Cortex of kidney (tissue), 1 donor: ENCODE measurements around the gene LRP1B.

Source experiments
- DNase-seq: peaks from one replicate; lab custom pipeline; 2025; lab: John Stamatoyannopoulos, UW

The LRP1B gene

DNA sequence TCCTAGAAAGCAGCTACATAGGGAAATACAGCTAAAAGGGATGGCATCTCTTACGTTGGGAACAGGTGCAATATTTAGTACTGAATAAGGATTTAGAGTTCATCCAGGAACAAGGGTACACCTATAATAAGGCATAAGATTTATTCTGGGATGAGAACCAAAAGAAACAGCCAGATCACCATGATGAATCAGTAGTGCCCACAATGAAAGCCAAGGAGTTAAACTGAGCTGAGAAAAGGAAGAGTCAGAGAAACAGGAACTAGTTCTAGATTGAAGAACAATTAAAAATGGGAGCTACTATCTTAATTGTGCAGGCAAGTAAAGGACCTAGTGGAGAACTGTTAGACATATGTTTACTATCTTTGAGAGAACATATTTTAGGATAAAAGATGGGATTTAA, 692.3 kb downstream of the LRP1B start:
- no peak for DNase-seq

- DNase-seq = no peak
Observed at GRCh38 chr2:141437521-141437920, 693.3 kb downstream of the LRP1B start.

- no peak for DNase-seq
Observed at GRCh38 chr2:141423124-141423523, 707.7 kb downstream of the LRP1B start.

- no peak for DNase-seq
Observed at GRCh38 chr2:141417246-141417797, 713.5 kb downstream of the LRP1B start.

DNA sequence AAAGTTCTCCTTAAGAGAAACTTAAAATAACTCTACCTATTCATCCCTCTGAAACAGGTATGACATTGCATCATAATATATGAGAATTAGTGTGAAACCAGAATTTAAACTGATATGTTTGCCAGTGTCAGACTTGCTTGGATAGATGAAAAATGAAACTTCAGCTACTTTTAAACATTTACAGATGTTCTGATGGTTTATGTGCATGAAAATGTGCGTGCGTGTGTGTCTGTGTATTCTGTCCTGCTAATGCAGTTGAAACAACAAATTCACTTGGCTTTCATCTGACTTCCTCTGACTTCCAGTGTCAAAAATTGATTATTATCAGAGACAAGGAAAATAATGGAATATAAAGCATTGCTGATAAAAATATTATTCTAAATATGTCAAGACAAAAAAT, 719.4 kb downstream of the LRP1B start:
- DNase-seq = no peak

DNA sequence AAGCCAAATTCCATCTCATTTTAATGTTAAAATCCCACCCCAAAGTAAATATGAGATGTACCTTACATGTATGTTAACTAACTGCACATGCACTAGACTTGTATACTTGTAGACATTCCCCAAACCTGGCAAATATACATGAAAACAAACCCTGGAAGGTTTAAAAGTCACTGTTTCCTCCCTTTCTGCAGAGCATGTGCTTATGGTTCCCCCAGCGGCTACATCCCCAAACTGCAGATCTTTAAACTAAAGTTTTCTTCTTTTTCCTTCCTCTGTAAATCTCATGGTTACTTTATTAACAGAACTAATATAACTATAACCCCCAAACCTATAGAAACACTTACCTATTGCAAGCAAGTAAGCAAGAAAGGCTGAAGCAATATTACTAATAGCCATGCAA, 731.5 kb downstream of the LRP1B start:
- DNase-seq = no peak

- no peak for DNase-seq
Observed at GRCh38 chr2:141393214-141393545, 737.6 kb downstream of the LRP1B start.

- DNase-seq = no peak
Observed at GRCh38 chr2:141392517-141393213, 738.2 kb downstream of the LRP1B start.

DNA sequence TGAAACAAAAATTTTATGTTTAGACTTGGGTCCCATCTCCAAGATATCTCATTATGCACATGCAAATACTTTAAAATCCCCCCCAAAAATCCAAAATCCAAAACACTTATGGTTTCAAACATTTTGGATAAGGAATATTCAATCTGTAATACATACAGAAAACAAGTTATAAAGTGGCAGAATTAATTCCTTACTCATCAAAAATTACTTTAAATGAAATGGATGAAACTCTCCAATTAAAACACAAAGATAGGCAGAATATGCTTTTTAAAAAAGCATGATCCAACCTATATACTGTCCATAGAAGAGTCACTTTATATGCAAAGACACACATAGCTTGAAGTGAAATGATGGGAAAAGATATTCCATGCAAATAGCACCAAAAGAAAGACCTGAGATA, 744.6 kb downstream of the LRP1B start:
- DNase-seq = no peak

GRCh38 chr2:141384676-141385075, 746.1 kb downstream of the LRP1B start:
- no peak for DNase-seq

DNA sequence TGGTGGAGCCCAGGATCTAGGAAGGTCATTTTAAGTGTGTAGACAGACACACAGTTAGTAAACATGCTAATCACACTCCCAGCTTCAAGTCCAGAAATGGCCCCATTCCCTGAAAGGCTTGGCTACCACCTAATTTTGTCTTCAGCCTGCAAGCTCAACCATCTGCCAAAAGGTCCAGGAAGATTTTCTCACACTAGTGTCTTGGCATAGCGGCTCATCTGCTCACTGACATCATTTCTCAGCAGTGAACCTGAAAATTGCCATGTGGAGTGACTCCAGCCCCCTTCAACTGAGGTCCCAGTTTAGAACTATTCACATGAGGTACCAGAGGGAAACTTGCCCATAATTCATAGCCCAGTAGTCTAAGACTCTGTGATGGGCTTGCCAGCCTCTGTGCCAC, 748.9 kb downstream of the LRP1B start:
- no peak for DNase-seq

GRCh38 chr2:141380008-141380979, 750.5 kb downstream of the LRP1B start:
- no peak for DNase-seq

- no peak for DNase-seq
Observed at GRCh38 chr2:141364821-141365220, 766.0 kb downstream of the LRP1B start.

GRCh38 chr2:141362311-141362710, 768.5 kb downstream of the LRP1B start:
- DNase-seq = no peak

DNA sequence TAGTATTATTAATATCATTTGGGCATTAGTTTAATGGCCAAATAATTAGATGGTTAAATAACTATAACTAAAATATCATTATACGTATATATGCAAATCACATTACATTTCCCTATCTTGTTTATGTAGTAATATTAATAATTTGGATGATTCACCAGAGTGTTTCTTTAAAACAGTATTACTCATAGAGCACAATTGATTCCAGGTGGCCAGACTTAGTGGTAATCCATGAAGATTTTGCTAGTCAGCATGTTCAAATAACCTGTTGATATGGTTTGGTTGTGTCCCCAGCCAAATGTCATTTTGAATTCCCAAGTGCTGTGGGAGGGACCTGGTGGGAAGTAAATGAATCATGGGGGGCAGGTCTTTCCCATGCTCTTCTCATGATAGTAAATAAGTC, 782.3 kb downstream of the LRP1B start:
- DNase-seq = no peak

DNA sequence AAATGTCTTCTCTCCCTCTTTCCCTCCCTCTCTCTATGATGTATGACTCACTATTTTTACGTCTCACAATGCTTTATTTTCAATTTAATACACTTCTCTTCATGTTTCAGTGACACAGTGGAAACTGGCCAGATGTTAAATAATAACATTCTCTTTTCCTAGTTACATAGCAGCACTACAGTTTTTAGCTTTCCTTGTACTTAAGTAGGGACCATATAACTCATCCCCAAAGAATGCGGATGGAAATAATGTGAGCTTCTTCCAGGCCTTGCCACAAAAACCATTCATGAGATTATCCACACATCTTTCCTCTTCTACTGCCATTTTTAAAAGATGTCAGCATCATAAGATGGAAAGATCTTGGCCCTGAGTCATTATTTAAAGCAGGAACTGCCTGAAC, 789.4 kb downstream of the LRP1B start:
- DNase-seq = no peak

- no peak for DNase-seq
Observed at GRCh38 chr2:141331127-141331526, 799.7 kb downstream of the LRP1B start.

- no peak for DNase-seq
Observed at GRCh38 chr2:141329964-141330363, 800.9 kb downstream of the LRP1B start.

DNA sequence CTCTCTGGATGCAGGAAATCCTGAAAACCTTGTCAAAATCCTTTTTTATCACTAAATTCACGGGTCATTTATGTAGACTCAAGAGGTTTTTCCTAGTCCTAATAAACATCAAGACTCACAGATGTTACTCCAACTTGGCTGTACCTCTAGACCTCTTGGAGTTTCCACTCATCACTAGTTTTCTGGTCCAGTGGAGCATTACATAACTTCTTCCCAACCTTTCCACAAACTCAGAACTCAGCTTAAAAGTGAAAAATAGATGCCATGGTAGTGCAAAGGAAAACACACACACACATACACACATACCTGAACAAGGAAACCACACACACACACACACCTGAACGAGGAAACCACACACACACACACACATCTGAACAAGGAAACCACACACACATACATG, 807.2 kb downstream of the LRP1B start:
- no peak for DNase-seq

DNA sequence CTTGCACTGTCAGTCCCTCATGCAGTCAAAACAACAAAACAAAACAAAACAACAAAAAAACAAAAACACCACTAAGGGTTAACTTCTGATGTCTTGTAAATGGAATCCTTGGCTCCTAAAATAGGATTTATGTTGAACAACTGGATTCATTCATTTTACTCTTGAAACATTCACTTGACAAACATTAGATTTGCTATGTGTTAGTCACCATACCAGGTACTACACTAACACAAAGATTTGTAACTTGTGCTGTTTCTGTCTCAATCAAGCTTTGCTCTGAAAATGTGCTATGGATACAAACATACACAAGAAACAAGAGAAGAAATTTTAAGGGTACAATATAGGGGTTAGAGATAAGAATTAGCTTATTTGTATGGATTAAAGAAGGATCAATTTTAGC, 812.8 kb downstream of the LRP1B start:
- DNase-seq = no peak

DNA sequence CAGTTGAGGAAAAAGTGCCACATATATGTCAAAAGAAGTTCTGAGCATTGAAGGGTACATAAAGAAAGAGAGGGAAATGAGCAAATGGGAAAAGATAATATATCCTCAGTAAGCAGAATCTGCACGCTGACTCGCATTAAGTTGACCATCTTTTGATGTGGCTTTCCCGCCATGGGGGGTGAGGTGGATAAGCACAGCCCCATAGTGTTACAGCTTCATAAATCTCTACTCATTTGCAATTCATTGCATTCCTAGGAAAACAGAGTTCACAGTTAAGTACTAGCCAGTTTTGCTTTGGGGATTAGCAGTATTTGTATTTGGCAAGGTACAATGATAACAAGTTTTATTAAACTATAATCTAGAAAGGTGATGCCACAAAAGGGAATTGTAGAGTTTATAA, 814.2 kb downstream of the LRP1B start:
- DNase-seq = no peak

GRCh38 chr2:141316103-141316502, 814.7 kb downstream of the LRP1B start:
- DNase-seq = no peak

- no peak for DNase-seq
Observed at GRCh38 chr2:141313972-141314371, 816.8 kb downstream of the LRP1B start.
